Brain microvascular endothelial cell (primary cell): ENCODE data around the gene CLEC16A.

Experiments
- DNase-seq: peaks from one replicate; pipeline ENCODE4 v3.0.0-alpha.2; 2020
- H3K27ac ChIP-seq: fragments of 250-450 bp; sonication (Bioruptor Pico); 2 replicates; pipeline ENCODE4 v1.5.1; 2020; ENCODE audit warnings: mild to moderate bottlenecking, moderate library complexity
- H3K27me3 ChIP-seq: fragments of 250-450 bp; sonication (Bioruptor Pico); replicated peaks from 2 replicates; pipeline ENCODE4 v1.5.1; 2020; ENCODE audit warnings: mild to moderate bottlenecking
- H3K36me3 ChIP-seq: fragments of 250-450 bp; sonication (Bioruptor Pico); replicated peaks from 2 replicates; pipeline ENCODE4 v1.5.1; 2020; ENCODE audit warnings: mild to moderate bottlenecking
- H3K4me3 ChIP-seq: 2 replicates; pipeline ENCODE4 v1.5.1; 2011; ENCODE audit warnings: low read depth, mild to moderate bottlenecking, control low read depth, low read length, moderate library complexity
- CTCF ChIP-seq: IDR thresholded peaks from 2 replicates; pipeline ENCODE4 v1.5.1; 2011; ENCODE audit warnings: low read depth, mild to moderate bottlenecking, moderate library complexity, low read length, control low read depth, inconsistent platforms; ENCODE audit errors: missing control alignments
- in situ Hi-C: cut with HindIII; loops from 2 replicates; pipeline ENCODE4 v1.10.0; 2017; ENCODE audit warnings: low sequenced_read_pairs, low pct_ligation_motif_present

CLEC16A gene

GRCh38 chr16:11175106-11175786 is 230.9 kb downstream of the CLEC16A start:
- Histone ChIP-seq H3K4me3 (no peak overlapping the region), H3K27ac (no peak overlapping the region), H3K27me3 (no peaks in the 10 kb centered on the region), H3K36me3 (no peaks in the 10 kb centered on the region)
- in situ Hi-C loops = no loop called here
- no peak for DNase-seq
- TF ChIP-seq CTCF = no peak

- Histone ChIP-seq H3K27me3 (no peaks in the 10 kb centered on the region), H3K36me3 (no peaks in the 10 kb centered on the region), H3K4me3 (no peak overlapping the region), H3K27ac (no peak overlapping the region)
- no peak for TF ChIP-seq CTCF
- DNase-seq = no peak
- in situ Hi-C loops = no loop called here
Measured at GRCh38 chr16:11175787-11176341, 231.5 kb downstream of the CLEC16A start.

GRCh38 chr16:11177578-11178160 is 233.3 kb downstream of the CLEC16A start:
- no peak for DNase-seq
- Histone ChIP-seq H3K27me3 (no peaks in the 10 kb centered on the region), H3K36me3 (no peaks in the 10 kb centered on the region), H3K27ac (no peak overlapping the region), H3K4me3 (no peak overlapping the region)
- in situ Hi-C loops = no loop called here
- no peak for TF ChIP-seq CTCF

GRCh38 chr16:11178424-11178823 is 234.1 kb downstream of the CLEC16A start:
- Histone ChIP-seq H3K36me3 (no peaks in the 10 kb centered on the region), H3K27ac (no peak overlapping the region), H3K27me3 (no peaks in the 10 kb centered on the region), H3K4me3 (no peak overlapping the region)
- in situ Hi-C loops = no loop called here
- DNase-seq = no peak
- TF ChIP-seq CTCF = no peak

- TF ChIP-seq CTCF = no peak
- no peak overlapping the region for H3K27ac ChIP-seq
- no peaks in the 10 kb centered on the region for H3K27me3 ChIP-seq
- no peak for DNase-seq
- H3K4me3 ChIP-seq = no peak overlapping the region
- H3K36me3 ChIP-seq = no peaks in the 10 kb centered on the region
- in situ Hi-C loops = no loop called here
Measured at GRCh38 chr16:11179574-11179973, 235.2 kb downstream of the CLEC16A start.
